Upper lobe of right lung (tissue), 1 donor: ENCODE results near the gene ADAMTSL4. TPM values are rescaled to one million over a fixed set of nuclear protein-coding genes. Genes with fewer than 3 reads are reported as not detected.

Experiments
- ATAC-seq: fragments of 200-7000 bp; cut with Tn5 transposase; one replicate; pipeline ENCODE4 v1.9.1; 2020; ENCODE audit warnings: mild to moderate bottlenecking, moderate library complexity
- DNase-seq: peaks from one replicate; pipeline ENCODE4 v3.0.0-alpha.2; 2020
- H3K27ac ChIP-seq: fragments of 200-600 bp; one replicate; pipeline ENCODE4 v1.8.0; 2022
- H3K27me3 ChIP-seq: fragments of 200-600 bp; one replicate; pipeline ENCODE4 v1.8.0; 2022; ENCODE audit warnings: mild to moderate bottlenecking
- H3K36me3 ChIP-seq: fragments of 200-600 bp; one replicate; pipeline ENCODE4 v1.8.0; 2022
- H3K4me1 ChIP-seq: fragments of 200-600 bp; one replicate; pipeline ENCODE4 v1.8.0; 2022
- H3K4me3 ChIP-seq: fragments of 200-600 bp; one replicate; pipeline ENCODE4 v1.8.0; 2022; ENCODE audit warnings: mild to moderate bottlenecking
- H3K9me3 ChIP-seq: fragments of 200-600 bp; one replicate; pipeline ENCODE4 v1.8.0; 2022
- intact Hi-C: fragments of 100-400 bp; cut with DNase I; formaldehyde crosslinking; loops from one replicate; pipeline ENCODE4 v1.11.0; 2022
- total RNA-seq: library from RNA; stranded (reverse); fragmentation: NEBNext Ultra II Directional; extraction: Animal tissue kit (Norgen Biotek cat#: 25700); gene quantifications from one replicate; pipeline ENCODE4 v1.2.1, GENCODE V29; 2021
- TF ChIP-seq, protein P1 (sequence below): fragments of 200-600 bp; IDR thresholded peaks from one replicate; pipeline ENCODE4 v1.8.0; 2022; ENCODE audit warnings: antibody characterized with exemption
- donor health status: DM: no; HTN: yes; CAD: no; lungs with severe emphysema.

ADAMTSL4 gene
- total RNA-seq, 1 donor from 2014 or later = 99.2 TPM

DNA sequence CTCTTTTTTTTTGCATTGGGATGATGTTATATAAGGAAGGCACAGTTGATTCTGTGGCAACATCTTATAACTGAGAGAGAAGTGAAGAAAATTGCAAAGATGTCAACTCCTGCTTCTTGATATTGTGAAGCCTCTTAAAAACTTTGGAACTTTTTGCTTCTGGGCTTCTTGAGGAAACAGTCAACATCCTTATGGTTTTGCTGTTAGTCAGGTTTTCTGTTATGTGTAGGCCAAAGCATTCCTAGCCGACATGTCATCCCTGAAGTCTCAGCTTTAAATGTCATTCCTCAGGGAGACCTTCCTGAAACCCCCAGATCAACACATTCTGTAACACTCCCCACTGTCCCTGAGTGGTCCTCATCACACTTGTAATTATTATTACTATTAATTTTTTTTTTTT, 21.0 kb upstream of the ADAMTSL4 start:
- TF ChIP-seq, protein P1, sequence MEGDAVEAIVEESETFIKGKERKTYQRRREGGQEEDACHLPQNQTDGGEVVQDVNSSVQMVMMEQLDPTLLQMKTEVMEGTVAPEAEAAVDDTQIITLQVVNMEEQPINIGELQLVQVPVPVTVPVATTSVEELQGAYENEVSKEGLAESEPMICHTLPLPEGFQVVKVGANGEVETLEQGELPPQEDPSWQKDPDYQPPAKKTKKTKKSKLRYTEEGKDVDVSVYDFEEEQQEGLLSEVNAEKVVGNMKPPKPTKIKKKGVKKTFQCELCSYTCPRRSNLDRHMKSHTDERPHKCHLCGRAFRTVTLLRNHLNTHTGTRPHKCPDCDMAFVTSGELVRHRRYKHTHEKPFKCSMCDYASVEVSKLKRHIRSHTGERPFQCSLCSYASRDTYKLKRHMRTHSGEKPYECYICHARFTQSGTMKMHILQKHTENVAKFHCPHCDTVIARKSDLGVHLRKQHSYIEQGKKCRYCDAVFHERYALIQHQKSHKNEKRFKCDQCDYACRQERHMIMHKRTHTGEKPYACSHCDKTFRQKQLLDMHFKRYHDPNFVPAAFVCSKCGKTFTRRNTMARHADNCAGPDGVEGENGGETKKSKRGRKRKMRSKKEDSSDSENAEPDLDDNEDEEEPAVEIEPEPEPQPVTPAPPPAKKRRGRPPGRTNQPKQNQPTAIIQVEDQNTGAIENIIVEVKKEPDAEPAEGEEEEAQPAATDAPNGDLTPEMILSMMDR = no peak
- no peak overlapping the region for H3K27ac ChIP-seq
- no peaks in the 10 kb centered on the region for H3K36me3 ChIP-seq
- no peaks in the 10 kb centered on the region for H3K27me3 ChIP-seq
- no peak overlapping the region for H3K4me3 ChIP-seq
- no peaks in the 10 kb centered on the region for H3K9me3 ChIP-seq
- H3K4me1 ChIP-seq = no peaks in the 10 kb centered on the region
- intact Hi-C loops = no loop called here
- DNase-seq (no peak), ATAC-seq (no peak)

DNA sequence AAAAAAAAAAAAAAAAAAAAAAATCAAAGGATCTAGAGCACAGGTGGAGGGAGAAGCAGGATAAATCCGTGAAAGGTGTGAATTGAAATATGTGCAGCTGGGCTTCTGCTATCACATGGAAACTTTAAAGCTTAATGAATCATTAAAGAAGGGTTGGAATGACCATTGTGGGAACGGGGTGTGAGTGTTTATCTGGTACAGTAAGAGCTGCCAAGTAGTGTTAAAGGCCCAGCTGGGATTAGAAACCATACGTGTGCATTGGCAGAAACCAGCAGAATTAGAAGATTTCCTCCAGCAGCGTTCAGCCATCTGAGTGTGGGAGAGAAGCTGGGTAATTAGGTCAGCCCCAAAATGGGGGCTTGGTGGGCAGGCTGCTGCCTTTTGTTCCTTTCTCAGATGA, 20.2 kb upstream of the ADAMTSL4 start:
- TF ChIP-seq, protein P1 = no peak
- Histone ChIP-seq H3K4me3 (no peak overlapping the region), H3K36me3 (no peaks in the 10 kb centered on the region)

DNA sequence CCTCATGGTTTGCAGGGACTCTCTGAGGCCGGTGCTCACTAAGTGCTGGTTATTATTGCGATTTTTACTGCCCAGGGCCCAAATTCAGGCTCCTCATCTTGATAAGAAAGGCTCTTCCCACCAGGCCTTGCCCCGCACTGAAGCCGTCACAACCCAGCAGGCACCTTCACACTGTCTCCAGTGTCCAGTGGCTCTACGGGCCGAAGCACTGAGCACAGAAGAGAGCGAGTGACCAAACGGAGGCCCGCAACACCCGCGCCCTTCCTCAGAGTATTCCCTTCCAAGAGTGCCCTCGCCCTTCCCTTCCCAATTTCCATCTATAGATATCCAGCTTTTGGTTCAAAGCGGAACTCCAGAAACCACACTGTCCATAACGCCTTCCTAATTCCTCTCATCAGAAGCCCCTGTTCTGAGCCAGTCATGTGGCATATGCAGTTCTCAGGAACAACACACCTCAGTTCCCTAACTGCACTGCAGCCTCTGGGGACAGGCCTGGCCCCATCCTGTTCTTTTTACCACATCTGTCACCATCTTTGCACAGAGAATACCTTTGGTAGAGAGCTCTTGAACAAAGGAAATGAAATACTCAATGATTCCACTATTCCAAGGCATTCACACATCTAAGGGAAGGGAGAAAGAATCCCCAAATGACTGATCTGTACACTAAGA, 18.6 kb upstream of the ADAMTSL4 start:
- intact Hi-C loops = loop anchor here (5.0 kb wide), 1 partner anchor 63 kb away; no protein-coding TSS in a partner anchor
- H3K9me3 ChIP-seq = no peaks in the 10 kb centered on the region
- no peak for DNase-seq
- no peak for ATAC-seq
- no peak overlapping the region for H3K4me3 ChIP-seq
- H3K4me1 ChIP-seq = no peaks in the 10 kb centered on the region
- H3K27ac ChIP-seq = no peak overlapping the region
- H3K36me3 ChIP-seq = no peaks in the 10 kb centered on the region
- TF ChIP-seq, protein P1 = no peak
- no peaks in the 10 kb centered on the region for H3K27me3 ChIP-seq

More for the DNA sequence above, 20.2 kb upstream of the ADAMTSL4 start:
- Histone ChIP-seq H3K4me1 (no peaks in the 10 kb centered on the region), H3K27me3 (no peaks in the 10 kb centered on the region), H3K9me3 (no peaks in the 10 kb centered on the region), H3K27ac (no peak overlapping the region)
- intact Hi-C loops = no loop called here
- no peak for DNase-seq
- no peak for ATAC-seq

DNA sequence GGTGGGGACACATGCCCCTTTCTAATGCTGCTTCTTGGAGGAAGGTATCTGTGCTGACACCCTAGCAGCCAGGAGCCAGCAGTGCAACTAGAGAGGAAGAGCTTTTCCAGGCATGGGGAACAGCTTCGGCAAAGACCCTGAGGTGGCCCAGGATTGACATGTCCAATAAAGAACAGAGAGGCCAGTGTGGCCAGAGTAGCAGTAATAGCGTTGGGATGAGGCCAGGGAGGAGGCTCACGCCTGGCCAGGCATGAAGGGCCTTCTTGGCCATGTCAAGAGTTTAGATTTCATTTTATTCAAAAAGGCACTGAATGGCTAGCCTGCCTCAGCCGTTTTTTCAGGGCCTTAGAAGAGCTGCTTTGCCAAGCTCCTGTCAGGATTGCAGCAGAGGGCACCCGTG, 16.3 kb upstream of the ADAMTSL4 start:
- no peaks in the 10 kb centered on the region for H3K36me3 ChIP-seq
- DNase-seq = no peak
- no peak overlapping the region for H3K4me3 ChIP-seq
- H3K9me3 ChIP-seq = no peaks in the 10 kb centered on the region
- H3K27me3 ChIP-seq = no peaks in the 10 kb centered on the region
- H3K4me1 ChIP-seq = no peaks in the 10 kb centered on the region
- TF ChIP-seq, protein P1 = no peak
- H3K27ac ChIP-seq = no peak overlapping the region
- intact Hi-C loops = loop anchor here (5.0 kb wide), 1 partner anchor 66 kb away; no protein-coding TSS in a partner anchor
- no peak for ATAC-seq

DNA sequence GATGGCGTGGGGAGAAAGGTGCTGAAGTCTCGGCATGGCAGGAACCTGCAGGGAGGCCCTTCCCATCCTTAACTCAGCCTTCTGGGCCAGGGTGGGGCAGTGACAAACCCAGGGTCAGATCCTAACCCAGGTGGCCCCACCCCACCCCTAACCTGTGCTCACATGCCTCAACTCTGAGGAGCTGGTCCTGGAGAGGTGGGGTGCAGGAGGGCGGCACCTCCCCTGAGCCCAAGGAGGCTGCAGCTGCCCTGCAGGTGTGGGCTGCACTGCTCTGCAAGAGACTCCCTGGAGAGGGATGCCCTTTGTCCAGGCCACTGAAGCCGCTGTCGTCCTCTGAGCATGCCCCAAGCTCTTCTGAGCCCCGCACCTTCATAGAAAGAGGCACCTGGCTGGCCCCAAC, 15.2 kb upstream of the ADAMTSL4 start:
- DNase-seq (no peak), ATAC-seq (no peak)
- TF ChIP-seq, protein P1 = no peak
- Histone ChIP-seq H3K36me3 (no peaks in the 10 kb centered on the region), H3K4me3 (no peak overlapping the region), H3K27ac (no peak overlapping the region), H3K4me1 (no peaks in the 10 kb centered on the region), H3K27me3 (no peaks in the 10 kb centered on the region), H3K9me3 (no peaks in the 10 kb centered on the region)
- intact Hi-C loops = loop anchor here (5.0 kb wide), 1 partner anchor 67 kb away; no protein-coding TSS in a partner anchor
